ENCODE data around the gene PARD3B.

DNA sequence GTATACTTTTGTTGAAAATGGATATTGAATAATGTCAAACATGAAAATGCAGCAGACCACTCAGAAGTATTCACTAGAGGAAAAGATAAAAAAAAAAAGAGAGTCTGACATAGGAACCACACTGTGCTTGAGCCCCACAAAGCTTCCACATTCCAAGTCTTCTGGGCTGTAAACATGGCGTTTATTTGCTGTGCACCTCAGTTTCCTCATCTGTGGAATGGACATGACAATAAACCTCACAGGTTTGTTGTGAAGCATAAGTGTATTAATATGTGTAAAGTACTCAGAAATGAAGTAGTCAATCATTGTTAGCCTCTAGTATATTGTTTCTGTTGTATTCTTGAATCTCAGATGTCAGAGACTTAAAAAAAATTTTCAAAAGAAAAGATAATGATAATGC is 611.2 kb downstream of the PARD3B start:
- TF ChIP-seq CTCF (conservative IDR thresholded peaks at IDR 0.05; ENCODE audit: low read depth, low read length) (no peak), EZH2phosphoT487 (IDR thresholded peaks at IDR 0.05; ENCODE audit: borderline replicate concordance, low read length) (no peak), EZH2 (IDR thresholded peaks at IDR 0.05; ENCODE audit: low read length, unreplicated experiment) (no peak)

All from PC-3 (cell line).